NCI-H2081 treated with DMSO at 0.1 percent for 48 hours (cell line): ENCODE measurements around the gene C22orf15.

ENCODE experiments used
- DNase-seq: peaks from one replicate; lab custom pipeline; 2025; lab: John Stamatoyannopoulos, UW

The C22orf15 gene

GRCh38 chr22:23773483-23774113 lies 10.8 kb downstream of the C22orf15 start:
- DNase-seq: no peak

GRCh38 chr22:23774114-23774921 lies 11.5 kb downstream of the C22orf15 start:
- no peak for DNase-seq

GRCh38 chr22:23774922-23775436 lies 12.2 kb downstream of the C22orf15 start:
- no peak for DNase-seq

GRCh38 chr22:23775779-23776375 lies 13.1 kb downstream of the C22orf15 start:
- DNase-seq: no peak

GRCh38 chr22:23777776-23778576 lies 15.2 kb downstream of the C22orf15 start:
- no peak for DNase-seq

GRCh38 chr22:23778577-23778900 lies 15.7 kb downstream of the C22orf15 start:
- DNase-seq: no peak

- DNase-seq: no peak
Observed at GRCh38 chr22:23779083-23779482, 16.3 kb downstream of the C22orf15 start.

GRCh38 chr22:23779731-23780130 lies 16.9 kb downstream of the C22orf15 start:
- no peak for DNase-seq

- no peak for DNase-seq
Observed at GRCh38 chr22:23780146-23780748, 17.5 kb downstream of the C22orf15 start.

- no peak for DNase-seq
Observed at GRCh38 chr22:23781065-23781464, 18.3 kb downstream of the C22orf15 start.

GRCh38 chr22:23781511-23782183 lies 18.9 kb downstream of the C22orf15 start:
- no peak for DNase-seq

- DNase-seq: no peak
Observed at GRCh38 chr22:23782252-23782651, 19.5 kb downstream of the C22orf15 start.

GRCh38 chr22:23782703-23783102 lies 19.9 kb downstream of the C22orf15 start:
- no peak for DNase-seq

- DNase-seq: no peak
Observed at GRCh38 chr22:23783265-23784150, 20.7 kb downstream of the C22orf15 start.

- DNase-seq: no peak
Observed at GRCh38 chr22:23784215-23784732, 21.5 kb downstream of the C22orf15 start.

GRCh38 chr22:23786261-23786710 lies 23.5 kb downstream of the C22orf15 start:
- no peak for DNase-seq

- DNase-seq: no peak
Observed at GRCh38 chr22:23786752-23787599, 24.2 kb downstream of the C22orf15 start, which contains the start of gene SMARCB1. Gene SMARCB1 (plus strand): TSS chr22:23786966. CDS start chr22:23787170, 204 bp downstream.

- DNase-seq: no peak
Observed at GRCh38 chr22:23787600-23787896, 24.8 kb downstream of the C22orf15 start.

- no peak for DNase-seq
Observed at GRCh38 chr22:23787910-23788309, 25.1 kb downstream of the C22orf15 start.
